SKM-1 treated with dmso at 0.1 percent for 144 hours (cell line): ENCODE measurements around the gene ADGRA1.

Source experiments
- DNase-seq: peaks from one replicate; lab custom pipeline; 2025; ENCODE audit not compliant: unreplicated experiment; lab: John Stamatoyannopoulos, UW

The ADGRA1 gene

GRCh38 chr10:133072720-133073390 lies 14.9 kb upstream of the ADGRA1 start:
- no peak for DNase-seq

- DNase-seq: no peak
These were observed 12.2 kb upstream of the ADGRA1 start for GRCh38 chr10:133075346-133076137.

- no peak for DNase-seq
These were observed 11.3 kb upstream of the ADGRA1 start for GRCh38 chr10:133076274-133077038.

- no peak for DNase-seq
These were observed 7.7 kb upstream of the ADGRA1 start for GRCh38 chr10:133079836-133080682.

GRCh38 chr10:133080683-133081040 lies 7.1 kb upstream of the ADGRA1 start:
- DNase-seq: no peak

GRCh38 chr10:133081636-133082035 lies 6.1 kb upstream of the ADGRA1 start:
- no peak for DNase-seq

GRCh38 chr10:133082685-133083421 lies 4.9 kb upstream of the ADGRA1 start:
- DNase-seq: no peak

- no peak for DNase-seq
These were observed 4.2 kb upstream of the ADGRA1 start for GRCh38 chr10:133083422-133084100.

- DNase-seq: no peak
These were observed 3.2 kb upstream of the ADGRA1 start for GRCh38 chr10:133084491-133084890.

- no peak for DNase-seq
These were observed 2.2 kb upstream of the ADGRA1 start for GRCh38 chr10:133085251-133086125.

- DNase-seq: no peak
These were observed 1.5 kb upstream of the ADGRA1 start for GRCh38 chr10:133086247-133086646.

GRCh38 chr10:133087045-133087678 lies 562 bp upstream of the ADGRA1 start:
- no peak for DNase-seq

- DNase-seq: no peak
These were observed 643 bp downstream of the ADGRA1 start for GRCh38 chr10:133088179-133088955.

GRCh38 chr10:133088956-133089800 lies 1.5 kb downstream of the ADGRA1 start:
- no peak for DNase-seq

GRCh38 chr10:133090101-133090500 lies 2.4 kb downstream of the ADGRA1 start:
- DNase-seq: no peak

- DNase-seq: no peak
These were observed 2.9 kb downstream of the ADGRA1 start for GRCh38 chr10:133090654-133091053.

GRCh38 chr10:133091316-133091715 lies 3.6 kb downstream of the ADGRA1 start:
- no peak for DNase-seq
